ENCODE results near the gene KIF2A.

DNA sequence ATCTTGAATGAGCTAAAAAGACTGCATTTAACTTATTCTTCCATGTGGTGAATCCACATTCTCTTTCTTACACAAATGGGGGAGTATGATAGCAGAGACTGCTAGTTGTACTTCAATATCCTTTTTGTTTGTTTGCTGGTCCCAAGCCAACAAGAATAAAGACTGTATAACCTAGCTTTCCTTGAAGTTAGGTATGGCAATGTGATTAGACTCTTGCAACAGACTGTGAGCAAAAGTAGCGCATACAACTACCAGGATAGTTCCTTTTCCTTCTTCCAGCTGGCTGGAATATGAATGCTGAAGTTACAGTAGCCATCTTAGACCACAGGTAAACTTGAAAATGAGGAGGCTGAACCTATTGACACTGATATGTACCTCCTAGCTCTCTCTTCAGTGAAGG is 17.9 kb upstream of the KIF2A start:
- TF ChIP-seq, protein P1, sequence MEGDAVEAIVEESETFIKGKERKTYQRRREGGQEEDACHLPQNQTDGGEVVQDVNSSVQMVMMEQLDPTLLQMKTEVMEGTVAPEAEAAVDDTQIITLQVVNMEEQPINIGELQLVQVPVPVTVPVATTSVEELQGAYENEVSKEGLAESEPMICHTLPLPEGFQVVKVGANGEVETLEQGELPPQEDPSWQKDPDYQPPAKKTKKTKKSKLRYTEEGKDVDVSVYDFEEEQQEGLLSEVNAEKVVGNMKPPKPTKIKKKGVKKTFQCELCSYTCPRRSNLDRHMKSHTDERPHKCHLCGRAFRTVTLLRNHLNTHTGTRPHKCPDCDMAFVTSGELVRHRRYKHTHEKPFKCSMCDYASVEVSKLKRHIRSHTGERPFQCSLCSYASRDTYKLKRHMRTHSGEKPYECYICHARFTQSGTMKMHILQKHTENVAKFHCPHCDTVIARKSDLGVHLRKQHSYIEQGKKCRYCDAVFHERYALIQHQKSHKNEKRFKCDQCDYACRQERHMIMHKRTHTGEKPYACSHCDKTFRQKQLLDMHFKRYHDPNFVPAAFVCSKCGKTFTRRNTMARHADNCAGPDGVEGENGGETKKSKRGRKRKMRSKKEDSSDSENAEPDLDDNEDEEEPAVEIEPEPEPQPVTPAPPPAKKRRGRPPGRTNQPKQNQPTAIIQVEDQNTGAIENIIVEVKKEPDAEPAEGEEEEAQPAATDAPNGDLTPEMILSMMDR (IDR thresholded peaks at IDR 0.05; ENCODE audit: extremely low read depth in 1 of 2, insufficient read depth in 1 of 2, low read depth in 1 of 2, low read length in 2 of 2): no peak
- TF ChIP-seq EZH2 (IDR thresholded peaks at IDR 0.05; ENCODE audit: borderline replicate concordance, low read depth, low read length, severe bottlenecking) (no peak), POLR2A (IDR thresholded peaks at IDR 0.05; ENCODE audit: low read depth, low read length) (no peak), FOS (IDR thresholded peaks at IDR 0.05; ENCODE audit: borderline replicate concordance, insufficient read depth, low read length) (no peak), POLR2AphosphoS5 (IDR thresholded peaks at IDR 0.05; ENCODE audit: insufficient read depth, low read depth, low read length) (no peak)

Measured in endothelial cell of umbilical vein (primary cell).